ENCODE results near the gene CEP55.
A peak's percentile ranks its signal among the peaks of the same experiment; 100 is the strongest.

DNA sequence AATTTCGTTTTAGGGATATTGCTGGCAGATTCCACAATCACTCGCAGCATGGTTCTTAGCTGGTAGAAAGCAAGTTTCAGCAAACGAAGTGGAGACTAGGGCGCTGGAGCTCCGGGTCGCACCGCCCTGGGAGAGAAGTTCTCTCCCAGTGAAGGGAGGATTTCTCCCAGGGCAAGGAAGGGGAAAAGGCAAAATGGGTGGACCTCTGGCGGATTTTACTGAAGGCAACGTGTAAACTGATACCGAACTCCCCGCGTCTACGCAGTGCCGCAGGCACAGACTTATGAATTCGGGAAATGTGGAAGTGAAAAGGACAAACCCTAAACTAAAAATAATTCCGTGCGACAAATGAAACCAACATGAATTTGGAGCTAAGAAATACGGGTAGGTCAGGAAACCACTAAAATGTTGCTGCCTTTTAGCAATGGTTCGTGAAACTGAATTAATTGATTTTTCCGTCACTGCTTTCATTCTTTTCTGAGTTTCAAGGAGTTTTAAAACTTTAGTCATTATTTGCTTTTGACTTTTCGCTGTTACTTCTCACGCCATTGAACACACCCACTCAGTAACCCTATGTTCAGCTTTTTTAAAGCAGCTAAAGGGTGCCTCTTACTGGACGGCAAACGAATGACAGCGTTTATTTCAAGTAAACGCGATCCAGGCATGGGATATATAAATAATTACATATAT is 14.1 kb upstream of the CEP55 start, which contains the start of gene MYOF:
- TF ChIP-seq RAD21 (CRISPR knock-in tag; conservative IDR thresholded peaks at IDR 0.05 in 1 of 2, IDR thresholded peaks at IDR 0.05 in 1 of 2) (peak; percentile 72), HDAC6 (IDR thresholded peaks at IDR 0.05; ENCODE audit: low read depth, low read length) (no peak)

Measured in K562 (cell line).